ENCODE data around the gene RIT1.
A peak's percentile ranks its signal among the peaks of the same experiment; 100 is the strongest.

RIT1 gene

GRCh38 chr1:155911156-155912055, at the start of gene RIT1:
Gene RIT1 (minus strand): TSS chr1:155911349. CDS start chr1:155910761, 588 bp downstream.
- DNase-seq, result peak; percentile 88

GRCh38 chr1:155960081-155960745, 49.1 kb upstream of the RIT1 start:
- DNase-seq, result no peak

GRCh38 chr1:155957411-155957915, 46.3 kb upstream of the RIT1 start:
- no peak for DNase-seq

- no peak for DNase-seq
Measured at GRCh38 chr1:155954645-155955044, 43.5 kb upstream of the RIT1 start.

- no peak for DNase-seq
Measured at GRCh38 chr1:155952505-155952890, 41.3 kb upstream of the RIT1 start.

- DNase-seq, result no peak
Measured at GRCh38 chr1:155951753-155952504, 40.8 kb upstream of the RIT1 start.

- DNase-seq, result no peak
Measured at GRCh38 chr1:155950829-155951228, 39.7 kb upstream of the RIT1 start.

GRCh38 chr1:155947741-155948140, 36.6 kb upstream of the RIT1 start:
- no peak for DNase-seq

- DNase-seq, result no peak
Measured at GRCh38 chr1:155947292-155947691, 36.1 kb upstream of the RIT1 start.

- DNase-seq, result no peak
Measured at GRCh38 chr1:155946633-155947219, 35.6 kb upstream of the RIT1 start.

- no peak for DNase-seq
Measured at GRCh38 chr1:155944444-155944799, 33.3 kb upstream of the RIT1 start.

GRCh38 chr1:155942578-155943141, 31.5 kb upstream of the RIT1 start:
- no peak for DNase-seq

GRCh38 chr1:155941845-155942531, 30.8 kb upstream of the RIT1 start:
- DNase-seq, result no peak

- DNase-seq, result no peak
Measured at GRCh38 chr1:155940993-155941844, 30.1 kb upstream of the RIT1 start, which contains the start of gene RXFP4. Gene RXFP4 (plus strand): TSS chr1:155941638. CDS start chr1:155941710, 72 bp downstream.

- no peak for DNase-seq
Measured at GRCh38 chr1:155940482-155940992, 29.4 kb upstream of the RIT1 start.

- peak; percentile 35 for DNase-seq
Measured at GRCh38 chr1:155938220-155938627, 27.1 kb upstream of the RIT1 start.

- no peak for DNase-seq
Measured at GRCh38 chr1:155934936-155935590, 23.9 kb upstream of the RIT1 start.

- DNase-seq, result peak; percentile 98
Measured at GRCh38 chr1:155934097-155934935, 23.2 kb upstream of the RIT1 start, which contains the start of gene KHDC4. Gene KHDC4 (minus strand): TSS chr1:155934413. CDS start chr1:155934373, 40 bp downstream.

- DNase-seq, result no peak
Measured at GRCh38 chr1:155933591-155934096, 22.5 kb upstream of the RIT1 start.

Measured in CD4-positive, alpha-beta T cell treated with Interleukin-15 for 1 hour (primary cell).